Sigmoid colon (tissue), 7 donors: ENCODE measurements around the gene DNAH5. TPM values are rescaled to one million over a fixed set of nuclear protein-coding genes. Genes with fewer than 3 reads are reported as not detected.

ENCODE experiments used
- DNase-seq: peaks from one replicate; pipeline ENCODE4 v3.0.0-alpha.2; 2019
- H3K27ac ChIP-seq, 4 donors: fragments of 200-600 bp; sonication (generic); one replicate each; pipeline ENCODE4 v1.5.1; 2016 to 2019; ENCODE audit warnings: mild to moderate bottlenecking in 1 of 4
- H3K27me3 ChIP-seq, 3 donors: fragments of 200-600 bp; sonication (generic); one replicate each; pipeline ENCODE4 v1.5.1; 2019; ENCODE audit warnings: mild to moderate bottlenecking in 1 of 3
- H3K36me3 ChIP-seq, 4 donors: fragments of 200-600 bp; sonication (generic); one replicate each; pipeline ENCODE4 v1.5.1; 2016 to 2019
- H3K4me1 ChIP-seq, 4 donors: fragments of 200-600 bp; sonication (generic); one replicate each; pipeline ENCODE4 v1.5.1; 2017 to 2019
- H3K4me3 ChIP-seq, 4 donors: fragments of 200-600 bp; sonication (generic); one replicate each; pipeline ENCODE4 v1.5.1; 2017 to 2019; ENCODE audit warnings: mild to moderate bottlenecking in 2 of 4, moderate library complexity in 1 of 4
- H3K9me3 ChIP-seq, 4 donors: fragments of 200-600 bp in 3 of 4; sonication (generic) in 3 of 4; one replicate each; pipeline versions ENCODE4 v1.5.1 to v1.6.1; 2013 to 2019
- EP300 ChIP-seq, 4 donors: sonication (generic); formaldehyde crosslinking; IDR thresholded peaks; one replicate each; pipeline ENCODE4 v1.6.1; 2017; ENCODE audit warnings: antibody characterized with exemption in 4 of 4
- POLR2A ChIP-seq, 2 donors: fragments of 450-650 bp; IDR thresholded peaks; one replicate each; pipeline ENCODE4 v1.6.1; 2016; ENCODE audit warnings: antibody characterized with exemption in 2 of 2, mild to moderate bottlenecking in 2 of 2, moderate library complexity in 2 of 2
- POLR2AphosphoS5 ChIP-seq, 4 donors: sonication (generic); formaldehyde crosslinking; IDR thresholded peaks; one replicate each; pipeline ENCODE4 v1.6.1; 2017; ENCODE audit warnings: antibody characterized with exemption in 4 of 4
- WGBS, 2 donors: extraction: QIAGEN DNeasy Blood & Tissue Kit; methylation state at CpG; one replicate each; pipeline ENCODE4 v1.1.7; 2013; 5-methylcytosine and 5-hydroxymethylcytosine counted together
- intact Hi-C: fragments of 100-400 bp; cut with DNase I; formaldehyde crosslinking; loops from one replicate; pipeline ENCODE4 v1.15.1; 2023
- polyA plus RNA-seq, 3 donors: library from polyadenylated mRNA; stranded (reverse); fragments of 200-250 nt; gene quantifications; one replicate each; pipeline ENCODE4 v1.2.3, GENCODE V29; 2013
- total RNA-seq, 4 donors: library from RNA; depleted of rRNA; stranded (reverse); fragments of >200 nt; gene quantifications; one replicate each; pipeline ENCODE4 v1.1.0, GENCODE V29; 2016
- TF ChIP-seq, protein P1 (sequence below), 4 experiments: fragments of 450-650 bp in 3 of 4; fragments of 200-600 bp in 1 of 4; IDR thresholded peaks; one replicate each; pipeline ENCODE4 v1.5.1; 2016 to 2019; ENCODE audit warnings: antibody characterized with exemption in 4 of 4, mild to moderate bottlenecking in 3 of 4, moderate library complexity in 2 of 4
- donor health status: healthy with polysubstance abuse.
- donor health status: Bipolar disorder and iron deficiency.
- donor health status: healthy.

Gene DNAH5
- total and polyA plus RNA-seq, 7 donors, result under 0.01 to 0.41 (median 0.16) TPM; not detected in 2

GRCh38 chr5:13771011-13771571, 173.4 kb downstream of the DNAH5 start:
- TF ChIP-seq EP300 (IDR thresholded peaks at IDR 0.05), result no peak
- TF ChIP-seq POLR2A (IDR thresholded peaks at IDR 0.05), result no peak
- no peak for TF ChIP-seq POLR2AphosphoS5 (IDR thresholded peaks at IDR 0.05)
- TF ChIP-seq, protein P1, sequence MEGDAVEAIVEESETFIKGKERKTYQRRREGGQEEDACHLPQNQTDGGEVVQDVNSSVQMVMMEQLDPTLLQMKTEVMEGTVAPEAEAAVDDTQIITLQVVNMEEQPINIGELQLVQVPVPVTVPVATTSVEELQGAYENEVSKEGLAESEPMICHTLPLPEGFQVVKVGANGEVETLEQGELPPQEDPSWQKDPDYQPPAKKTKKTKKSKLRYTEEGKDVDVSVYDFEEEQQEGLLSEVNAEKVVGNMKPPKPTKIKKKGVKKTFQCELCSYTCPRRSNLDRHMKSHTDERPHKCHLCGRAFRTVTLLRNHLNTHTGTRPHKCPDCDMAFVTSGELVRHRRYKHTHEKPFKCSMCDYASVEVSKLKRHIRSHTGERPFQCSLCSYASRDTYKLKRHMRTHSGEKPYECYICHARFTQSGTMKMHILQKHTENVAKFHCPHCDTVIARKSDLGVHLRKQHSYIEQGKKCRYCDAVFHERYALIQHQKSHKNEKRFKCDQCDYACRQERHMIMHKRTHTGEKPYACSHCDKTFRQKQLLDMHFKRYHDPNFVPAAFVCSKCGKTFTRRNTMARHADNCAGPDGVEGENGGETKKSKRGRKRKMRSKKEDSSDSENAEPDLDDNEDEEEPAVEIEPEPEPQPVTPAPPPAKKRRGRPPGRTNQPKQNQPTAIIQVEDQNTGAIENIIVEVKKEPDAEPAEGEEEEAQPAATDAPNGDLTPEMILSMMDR (IDR thresholded peaks at IDR 0.05), result no peak
- no peaks in the 10 kb centered on the region for H3K27me3 ChIP-seq
- no peak overlapping the region for H3K27ac ChIP-seq
- H3K9me3 ChIP-seq, result no peaks in the 10 kb centered on the region
- WGBS, 2 donors, result 76 to 80% methylated on average over 1 of the region's 1 CpG
- no peak overlapping the region for H3K4me3 ChIP-seq
- intact Hi-C loops, result no loop called here
- H3K4me1 ChIP-seq, result peaks cover 0 to 4% (median 0%) of the 10 kb centered on the region in 4 donors
- H3K36me3 ChIP-seq, result no peaks in the 10 kb centered on the region
- DNase-seq, result no peak

DNA sequence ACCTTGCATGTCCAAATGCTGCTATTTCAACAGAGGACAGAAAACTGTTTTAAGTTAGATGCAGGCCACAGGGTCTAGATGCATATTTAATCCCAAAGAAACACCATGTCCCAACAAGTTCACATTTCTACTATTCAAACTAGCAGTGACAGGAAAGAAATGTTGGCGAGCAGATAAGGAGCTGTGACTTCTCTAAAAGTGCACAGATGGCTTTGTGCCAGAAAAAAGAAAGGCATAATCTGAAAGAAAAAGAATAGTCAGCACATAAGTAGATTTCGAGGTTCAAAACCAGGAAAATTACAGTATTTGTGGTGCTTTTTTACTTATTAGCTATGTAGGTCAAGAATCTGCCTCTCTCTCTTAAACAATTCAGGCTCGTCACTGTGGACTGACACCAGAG, 178.3 kb downstream of the DNAH5 start:
- H3K4me3 ChIP-seq, result no peak overlapping the region
- H3K36me3 ChIP-seq, result no peaks in the 10 kb centered on the region
- no peaks in the 10 kb centered on the region for H3K27me3 ChIP-seq
- H3K9me3 ChIP-seq, result no peaks in the 10 kb centered on the region
- TF ChIP-seq POLR2AphosphoS5 (IDR thresholded peaks at IDR 0.05) (no peak), POLR2A (IDR thresholded peaks at IDR 0.05) (no peak), EP300 (IDR thresholded peaks at IDR 0.05) (no peak)
- TF ChIP-seq, protein P1 (IDR thresholded peaks at IDR 0.05), result no peak
- no peak for DNase-seq
- no peak overlapping the region for H3K27ac ChIP-seq
- intact Hi-C loops, result no loop called here
- 39 to 64% methylated on average over 3 of the region's 3 CpGs for WGBS, 2 donors
- H3K4me1 ChIP-seq, result peaks cover 0 to 3% (median 0%) of the 10 kb centered on the region in 4 donors

DNA sequence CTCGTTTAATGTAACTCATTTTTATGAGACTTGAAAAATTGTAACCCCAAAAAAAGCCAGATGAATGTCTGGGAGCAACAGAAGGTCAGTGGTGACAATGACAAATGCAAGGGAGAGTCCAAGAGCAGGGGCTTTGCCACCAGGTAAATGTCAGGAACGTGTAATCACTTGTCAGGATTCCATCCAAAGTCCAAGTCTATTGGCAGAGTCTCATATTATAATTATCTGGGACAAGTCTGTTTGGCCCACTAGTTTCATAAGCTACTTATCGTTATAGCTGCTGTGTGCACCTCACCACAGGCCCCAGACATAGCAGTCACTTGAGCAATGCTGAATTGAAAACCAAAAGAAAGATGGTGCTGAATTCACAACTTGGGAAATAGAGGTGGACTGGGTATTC, 180.8 kb downstream of the DNAH5 start:
- no peak overlapping the region for H3K4me3 ChIP-seq
- no peak overlapping the region for H3K27ac ChIP-seq
- no peaks in the 10 kb centered on the region for H3K27me3 ChIP-seq
- H3K9me3 ChIP-seq, result no peaks in the 10 kb centered on the region
- intact Hi-C loops, result no loop called here
- TF ChIP-seq, protein P1 (IDR thresholded peaks at IDR 0.05), result no peak
- TF ChIP-seq POLR2AphosphoS5 (IDR thresholded peaks at IDR 0.05), result no peak
- TF ChIP-seq EP300 (IDR thresholded peaks at IDR 0.05), result no peak
- no peak for TF ChIP-seq POLR2A (IDR thresholded peaks at IDR 0.05)
- no peaks in the 10 kb centered on the region for H3K4me1 ChIP-seq
- whole genome bisulfite sequencing, 2 donors, result 59 to 62% methylated on average over 3 of the region's 3 CpGs
- DNase-seq, result no peak
- H3K36me3 ChIP-seq, result no peaks in the 10 kb centered on the region

- intact Hi-C loops, result no loop called here
- Histone ChIP-seq H3K4me1 (no peaks in the 10 kb centered on the region), H3K27me3 (no peaks in the 10 kb centered on the region), H3K27ac (no peak overlapping the region), H3K36me3 (no peaks in the 10 kb centered on the region), H3K9me3 (no peaks in the 10 kb centered on the region), H3K4me3 (no peak overlapping the region)
- 69 to 81% methylated on average over 6 of the region's 6 CpGs for WGBS, 2 donors
- TF ChIP-seq, protein P1 (IDR thresholded peaks at IDR 0.05), result no peak
- TF ChIP-seq POLR2AphosphoS5 (IDR thresholded peaks at IDR 0.05) (no peak), POLR2A (IDR thresholded peaks at IDR 0.05) (no peak), EP300 (IDR thresholded peaks at IDR 0.05) (no peak)
- DNase-seq, result no peak
Observed at GRCh38 chr5:13749766-13750165, 194.7 kb downstream of the DNAH5 start.

DNA sequence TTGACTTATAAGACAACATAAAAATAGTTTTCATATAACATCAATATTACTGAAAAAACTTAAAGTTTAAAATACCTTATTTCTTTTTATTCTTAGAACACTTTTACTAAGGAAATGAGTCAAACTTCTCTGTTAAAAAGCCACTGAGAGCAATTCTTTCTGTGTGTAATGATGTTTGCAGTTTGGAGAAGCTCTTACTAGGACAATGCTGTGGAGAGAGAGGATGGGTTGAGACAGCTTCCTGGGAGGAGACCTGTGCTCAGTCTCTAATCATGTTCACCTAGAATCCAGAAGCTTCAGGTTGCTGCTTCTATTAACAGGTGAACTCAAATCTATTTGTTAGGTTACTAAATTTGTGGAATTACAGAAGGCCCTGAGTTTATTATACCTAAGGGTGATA, 198.5 kb downstream of the DNAH5 start:
- Histone ChIP-seq H3K27me3 (no peaks in the 10 kb centered on the region), H3K36me3 (no peaks in the 10 kb centered on the region), H3K4me1 (no peaks in the 10 kb centered on the region), H3K27ac (no peak overlapping the region), H3K9me3 (no peaks in the 10 kb centered on the region), H3K4me3 (no peak overlapping the region)
- DNase-seq, result no peak
- no peak for TF ChIP-seq POLR2AphosphoS5 (IDR thresholded peaks at IDR 0.05)
- TF ChIP-seq EP300 (IDR thresholded peaks at IDR 0.05), result no peak
- no peak for TF ChIP-seq POLR2A (IDR thresholded peaks at IDR 0.05)
- TF ChIP-seq, protein P1 (IDR thresholded peaks at IDR 0.05), result no peak
- intact Hi-C loops, result no loop called here
